Measurements from ENCODE around the gene SDCBP2. TPM values are rescaled to one million over a fixed set of nuclear protein-coding genes. Genes with fewer than 3 reads are reported as not detected.

SDCBP2 gene, protein sequence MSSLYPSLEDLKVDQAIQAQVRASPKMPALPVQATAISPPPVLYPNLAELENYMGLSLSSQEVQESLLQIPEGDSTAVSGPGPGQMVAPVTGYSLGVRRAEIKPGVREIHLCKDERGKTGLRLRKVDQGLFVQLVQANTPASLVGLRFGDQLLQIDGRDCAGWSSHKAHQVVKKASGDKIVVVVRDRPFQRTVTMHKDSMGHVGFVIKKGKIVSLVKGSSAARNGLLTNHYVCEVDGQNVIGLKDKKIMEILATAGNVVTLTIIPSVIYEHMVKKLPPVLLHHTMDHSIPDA
- 1.2 TPM for polyA plus RNA-seq (2013, experiment 1 of 2)
- polyA plus RNA-seq (2013, experiment 2 of 2): 1.1 TPM

DNA sequence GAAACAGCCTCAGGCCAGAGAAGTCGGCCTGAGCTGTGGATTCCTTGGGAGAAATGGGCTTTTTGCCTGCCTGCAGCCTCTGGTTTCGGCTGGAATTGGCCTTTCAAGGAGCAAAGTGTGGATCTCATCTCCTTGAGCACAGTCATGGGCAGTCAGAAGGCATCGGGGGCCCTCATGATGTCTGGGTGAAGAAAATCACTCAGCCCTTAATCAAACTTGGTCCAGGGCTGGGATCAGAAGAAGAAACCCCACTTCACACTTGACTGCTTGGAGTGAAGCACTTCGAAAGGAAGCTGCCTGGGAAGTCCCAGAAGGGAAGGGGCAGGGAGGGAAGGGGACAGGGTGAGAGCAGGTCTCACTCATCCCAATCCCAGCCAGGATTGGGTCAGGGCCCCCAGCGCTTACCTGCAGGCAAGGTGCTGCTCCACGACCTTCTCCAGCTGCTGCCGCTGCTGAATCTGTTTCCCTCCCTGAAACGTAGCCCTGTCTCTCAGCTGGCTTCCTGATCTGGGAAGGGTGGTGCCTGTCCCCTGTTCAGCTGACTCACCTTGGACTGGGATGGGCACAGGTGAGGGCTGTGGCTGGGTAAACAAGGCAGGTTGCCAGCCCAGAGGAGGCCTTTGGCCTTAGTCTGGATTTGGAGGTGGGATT, at the start of gene SDCBP2:
Gene SDCBP2, minus strand, starts transcription at position 460 of the 651 bp plus-strand sequence. CDS start 8,723 bp downstream, outside the sequence.
- H2BK120ac ChIP-seq (ENCODE audit: low read depth, low read length): no peak within 1 kb of the TSS
- H3K4me1 ChIP-seq (ENCODE audit: control insufficient read depth, low read depth, low read length): peaks cover 5% of the 10 kb centered on the region
- no CpG with 5 or more reads among the region's 8 CpGs for WGBS (ENCODE audit: extremely low coverage, insufficient coverage, low lambda C conversion rate)
- no peak within 1 kb of the TSS for H2AK5ac ChIP-seq (ENCODE audit: low read length)
- no peak within 1 kb of the TSS for H3K4ac ChIP-seq (ENCODE audit: low read depth, low read length)
- no peaks in the 10 kb centered on the region for H3K36me3 ChIP-seq (ENCODE audit: control insufficient read depth, insufficient read depth, low read length)
- no peak within 1 kb of the TSS for H2BK15ac ChIP-seq (replicated peaks; ENCODE audit: low read depth)
- peaks cover 28% of the 10 kb centered on the region for H3K79me2 ChIP-seq (ENCODE audit: control insufficient read depth, insufficient read depth, low read length)
- H2BK5ac ChIP-seq (ENCODE audit: low read length): no peak within 1 kb of the TSS
- H3K27me3 ChIP-seq (ENCODE audit: insufficient read depth, low read length, poor library complexity): no peaks in the 10 kb centered on the region
- no peak within 1 kb of the TSS for H4K5ac ChIP-seq (ENCODE audit: low read length)
- no peak within 1 kb of the TSS for H3K27ac ChIP-seq (ENCODE audit: low read depth, low read length)
- no peak within 1 kb of the TSS for H3K4me3 ChIP-seq (ENCODE audit: low read length)
- no peak within 1 kb of the TSS for H4K8ac ChIP-seq (ENCODE audit: low read depth, low read length)
- H3K56ac ChIP-seq (ENCODE audit: low read length): peak within 1 kb of the TSS; percentile 7
- no peak for DNase-seq
- no peak within 1 kb of the TSS for H3K18ac ChIP-seq (ENCODE audit: low read length)
- peaks cover 42% of the 10 kb centered on the region for H3K79me1 ChIP-seq (ENCODE audit: low read length)
- no peak within 1 kb of the TSS for H3K9ac ChIP-seq (ENCODE audit: low read length)
- no peak within 1 kb of the TSS for H3K4me2 ChIP-seq (ENCODE audit: low read length)
- H3K23ac ChIP-seq (ENCODE audit: low read length): no peak within 1 kb of the TSS

DNA sequence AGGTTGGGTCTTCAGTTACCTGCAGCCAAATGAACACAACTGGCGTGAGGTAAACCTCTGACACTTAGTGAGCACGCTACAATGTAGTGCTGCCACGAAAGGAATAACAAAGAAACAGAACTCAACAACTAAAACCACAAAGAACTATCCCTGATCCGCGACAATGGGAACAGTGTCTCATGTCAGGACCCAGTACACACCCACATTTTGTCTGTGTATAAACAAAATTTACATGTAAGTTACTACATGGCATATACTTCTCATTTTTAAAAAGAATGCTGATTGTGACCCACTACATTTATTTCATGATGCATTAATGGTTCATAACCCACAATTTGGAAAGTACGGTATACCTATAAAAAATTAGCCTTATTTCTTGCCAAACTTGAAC, 49.8 kb upstream of the SDCBP2 start:
- H3K79me1 ChIP-seq (ENCODE audit: low read length): peaks cover 41% of the 10 kb centered on the region
- H4K8ac ChIP-seq (ENCODE audit: low read depth, low read length): no peak overlapping the region
- H3K79me2 ChIP-seq (ENCODE audit: control insufficient read depth, insufficient read depth, low read length): peaks cover 70% of the 10 kb centered on the region
- H3K36me3 ChIP-seq (ENCODE audit: control insufficient read depth, insufficient read depth, low read length): no peaks in the 10 kb centered on the region
- H3K4me3 ChIP-seq (ENCODE audit: low read length): no peak overlapping the region
- no peak overlapping the region for H2BK5ac ChIP-seq (ENCODE audit: low read length)
- H3K4ac ChIP-seq (ENCODE audit: low read depth, low read length): no peak overlapping the region
- no CpG with 5 or more reads among the region's 6 CpGs for WGBS (ENCODE audit: extremely low coverage, insufficient coverage, low lambda C conversion rate)
- H3K27me3 ChIP-seq (ENCODE audit: insufficient read depth, low read length, poor library complexity): no peaks in the 10 kb centered on the region
- no peak overlapping the region for H2BK15ac ChIP-seq (replicated peaks; ENCODE audit: low read depth)
- H3K56ac ChIP-seq (ENCODE audit: low read length): no peak overlapping the region
- no peak overlapping the region for H3K4me2 ChIP-seq (ENCODE audit: low read length)
- H3K23ac ChIP-seq (ENCODE audit: low read length): no peak overlapping the region
- DNase-seq: no peak
- H2BK120ac ChIP-seq (ENCODE audit: low read depth, low read length): no peak overlapping the region
- H3K18ac ChIP-seq (ENCODE audit: low read length): no peak overlapping the region
- H3K4me1 ChIP-seq (ENCODE audit: control insufficient read depth, low read depth, low read length): no peaks in the 10 kb centered on the region
- H2AK5ac ChIP-seq (ENCODE audit: low read length): no peak overlapping the region
- H4K5ac ChIP-seq (ENCODE audit: low read length): no peak overlapping the region
- no peak overlapping the region for H3K27ac ChIP-seq (ENCODE audit: low read depth, low read length)
- H3K9ac ChIP-seq (ENCODE audit: low read length): no peak overlapping the region

DNA sequence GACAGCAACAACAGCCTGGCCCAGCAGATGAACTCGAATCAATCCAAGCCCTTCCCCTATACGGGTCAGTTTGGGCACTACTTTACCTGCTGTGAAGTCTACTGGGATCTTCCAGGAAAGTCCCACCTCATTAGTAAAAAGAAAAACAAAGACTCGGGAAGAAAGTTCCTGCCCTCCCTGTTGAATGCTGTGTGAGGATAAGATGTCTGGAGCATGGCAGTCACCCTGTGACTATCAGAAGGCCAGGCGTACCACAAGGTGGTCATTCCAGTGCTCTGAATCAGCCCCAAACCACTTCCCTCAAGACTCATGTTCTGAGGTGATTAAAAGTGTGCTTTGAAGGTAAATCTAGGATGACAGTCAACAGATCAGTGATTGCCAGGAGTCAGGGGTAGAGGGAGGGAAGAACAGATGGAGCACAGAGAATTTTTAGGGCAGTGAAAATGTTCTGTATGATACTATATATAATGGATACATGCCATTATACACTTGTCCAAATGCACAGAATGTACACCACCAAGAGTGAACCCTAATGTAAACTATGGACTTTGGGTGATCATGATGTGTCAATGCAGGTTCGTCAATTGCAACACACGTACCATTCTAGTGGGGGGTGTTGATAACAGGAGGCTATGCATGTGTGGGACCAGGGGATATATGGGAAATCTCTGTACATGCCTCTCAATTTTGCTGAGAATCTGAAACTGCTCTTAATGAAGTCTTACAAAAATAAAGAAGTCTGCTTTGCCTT, 49.2 kb upstream of the SDCBP2 start:
- Histone ChIP-seq H3K56ac (ENCODE audit: low read length) (no peak overlapping the region), H3K4ac (ENCODE audit: low read depth, low read length) (no peak overlapping the region), H3K79me2 (ENCODE audit: control insufficient read depth, insufficient read depth, low read length) (peaks cover 68% of the 10 kb centered on the region), H2BK120ac (ENCODE audit: low read depth, low read length) (no peak overlapping the region), H2AK5ac (ENCODE audit: low read length) (no peak overlapping the region), H3K4me3 (ENCODE audit: low read length) (no peak overlapping the region), H3K27me3 (ENCODE audit: insufficient read depth, low read length, poor library complexity) (no peaks in the 10 kb centered on the region), H2BK5ac (ENCODE audit: low read length) (no peak overlapping the region), H3K9ac (ENCODE audit: low read length) (no peak overlapping the region), H4K8ac (ENCODE audit: low read depth, low read length) (no peak overlapping the region), H3K4me2 (ENCODE audit: low read length) (no peak overlapping the region), H2BK15ac (replicated peaks; ENCODE audit: low read depth) (no peak overlapping the region), H3K18ac (ENCODE audit: low read length) (no peak overlapping the region), H3K27ac (ENCODE audit: low read depth, low read length) (no peak overlapping the region), H4K5ac (ENCODE audit: low read length) (no peak overlapping the region), H3K79me1 (ENCODE audit: low read length) (peaks cover 44% of the 10 kb centered on the region), H3K4me1 (ENCODE audit: control insufficient read depth, low read depth, low read length) (no peaks in the 10 kb centered on the region), H3K23ac (ENCODE audit: low read length) (no peak overlapping the region), H3K36me3 (ENCODE audit: control insufficient read depth, insufficient read depth, low read length) (no peaks in the 10 kb centered on the region)
- WGBS (ENCODE audit: extremely low coverage, insufficient coverage, low lambda C conversion rate): no CpG with 5 or more reads among the region's 6 CpGs
- peak; percentile 51 for DNase-seq

DNA sequence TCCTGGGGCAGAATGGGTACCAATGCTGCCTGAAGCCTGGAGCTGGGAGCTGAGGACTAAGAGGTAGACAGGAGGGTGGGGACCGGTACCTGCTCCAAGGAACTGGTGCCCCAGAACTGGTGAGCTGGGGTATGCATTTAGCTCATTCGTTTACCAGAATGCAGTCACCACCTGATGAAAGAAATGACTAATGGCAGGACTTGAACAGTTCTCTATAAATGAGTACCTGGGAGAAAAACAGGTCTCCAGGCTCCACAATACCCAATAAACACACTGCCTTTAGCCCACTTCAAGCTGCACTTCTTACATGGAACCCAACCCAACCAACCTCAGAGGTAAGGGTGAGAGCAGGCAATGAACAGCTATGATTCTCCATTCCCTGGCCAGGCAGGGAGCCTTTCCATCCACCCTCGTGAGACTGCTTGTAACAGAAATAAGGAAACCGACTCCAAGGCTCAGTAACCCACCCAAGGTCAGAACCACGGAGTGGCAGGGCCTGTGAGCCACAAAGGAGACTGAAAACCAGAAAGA, 48.5 kb upstream of the SDCBP2 start:
- Histone ChIP-seq H3K23ac (ENCODE audit: low read length) (no peak overlapping the region), H3K79me2 (ENCODE audit: control insufficient read depth, insufficient read depth, low read length) (peaks cover 61% of the 10 kb centered on the region), H3K4me1 (ENCODE audit: control insufficient read depth, low read depth, low read length) (no peaks in the 10 kb centered on the region), H3K36me3 (ENCODE audit: control insufficient read depth, insufficient read depth, low read length) (no peaks in the 10 kb centered on the region), H4K5ac (ENCODE audit: low read length) (no peak overlapping the region), H3K56ac (ENCODE audit: low read length) (no peak overlapping the region), H3K4me3 (ENCODE audit: low read length) (no peak overlapping the region), H2BK120ac (ENCODE audit: low read depth, low read length) (no peak overlapping the region), H2BK15ac (replicated peaks; ENCODE audit: low read depth) (no peak overlapping the region), H3K79me1 (ENCODE audit: low read length) (peaks cover 43% of the 10 kb centered on the region), H3K18ac (ENCODE audit: low read length) (no peak overlapping the region), H4K8ac (ENCODE audit: low read depth, low read length) (no peak overlapping the region), H3K27me3 (ENCODE audit: insufficient read depth, low read length, poor library complexity) (no peaks in the 10 kb centered on the region), H3K27ac (ENCODE audit: low read depth, low read length) (no peak overlapping the region), H2BK5ac (ENCODE audit: low read length) (no peak overlapping the region), H3K4ac (ENCODE audit: low read depth, low read length) (no peak overlapping the region), H3K9ac (ENCODE audit: low read length) (no peak overlapping the region), H2AK5ac (ENCODE audit: low read length) (no peak overlapping the region), H3K4me2 (ENCODE audit: low read length) (no peak overlapping the region)
- no peak for DNase-seq
- WGBS (ENCODE audit: extremely low coverage, insufficient coverage, low lambda C conversion rate): no CpG with 5 or more reads among the region's 5 CpGs

DNA sequence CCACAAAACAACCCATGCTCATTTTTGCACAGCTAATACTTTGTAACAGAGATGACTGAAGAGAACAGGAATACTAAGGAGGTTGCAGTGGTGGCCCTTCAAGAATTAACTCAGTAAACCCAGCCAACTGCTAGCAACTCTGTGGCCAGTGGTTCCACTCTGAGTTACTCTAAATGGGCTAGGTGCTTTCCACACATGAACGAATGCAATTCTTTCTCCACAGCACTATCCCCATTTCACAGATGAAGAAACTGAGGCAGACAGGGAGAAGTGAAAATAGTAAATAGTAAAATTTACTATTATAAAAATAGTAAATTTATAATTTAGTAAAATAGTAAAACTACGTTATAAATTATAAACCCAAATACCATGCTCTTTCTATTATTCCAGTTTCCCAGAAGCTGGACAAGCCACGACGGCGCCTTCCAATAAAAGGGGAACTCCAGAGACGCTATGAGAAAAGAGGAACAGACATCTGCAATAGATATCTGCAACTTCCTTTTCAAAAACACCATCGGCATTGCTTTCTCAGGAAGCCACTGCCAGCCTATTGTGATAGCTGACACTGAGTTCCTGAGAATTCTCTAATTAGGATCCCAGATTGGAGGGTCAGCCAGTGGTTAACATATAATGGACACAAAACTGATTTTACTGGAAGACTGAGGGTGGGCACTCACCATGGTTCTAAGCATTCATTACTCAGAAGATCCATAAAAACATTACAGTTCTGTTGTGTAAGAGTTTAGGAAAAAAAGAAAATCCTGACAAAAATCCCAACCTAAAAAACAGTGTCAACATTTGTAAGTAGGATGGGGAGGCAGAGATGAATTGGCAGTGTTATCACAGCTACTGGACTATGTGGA, 47.7 kb upstream of the SDCBP2 start:
- no peak overlapping the region for H2BK120ac ChIP-seq (ENCODE audit: low read depth, low read length)
- no peak overlapping the region for H2BK15ac ChIP-seq (replicated peaks; ENCODE audit: low read depth)
- H3K79me1 ChIP-seq (ENCODE audit: low read length): peaks cover 41% of the 10 kb centered on the region
- no peak overlapping the region for H3K9ac ChIP-seq (ENCODE audit: low read length)
- no peak overlapping the region for H3K4me3 ChIP-seq (ENCODE audit: low read length)
- no peak overlapping the region for H3K23ac ChIP-seq (ENCODE audit: low read length)
- peaks cover 56% of the 10 kb centered on the region for H3K79me2 ChIP-seq (ENCODE audit: control insufficient read depth, insufficient read depth, low read length)
- no peaks in the 10 kb centered on the region for H3K4me1 ChIP-seq (ENCODE audit: control insufficient read depth, low read depth, low read length)
- no peak overlapping the region for H2AK5ac ChIP-seq (ENCODE audit: low read length)
- H3K4ac ChIP-seq (ENCODE audit: low read depth, low read length): no peak overlapping the region
- H4K8ac ChIP-seq (ENCODE audit: low read depth, low read length): no peak overlapping the region
- no peak overlapping the region for H3K27ac ChIP-seq (ENCODE audit: low read depth, low read length)
- H3K4me2 ChIP-seq (ENCODE audit: low read length): no peak overlapping the region
- H3K27me3 ChIP-seq (ENCODE audit: insufficient read depth, low read length, poor library complexity): no peaks in the 10 kb centered on the region
- no peak for DNase-seq
- no CpG with 5 or more reads among the region's 7 CpGs for WGBS (ENCODE audit: extremely low coverage, insufficient coverage, low lambda C conversion rate)
- no peak overlapping the region for H2BK5ac ChIP-seq (ENCODE audit: low read length)
- no peak overlapping the region for H3K18ac ChIP-seq (ENCODE audit: low read length)
- no peak overlapping the region for H3K56ac ChIP-seq (ENCODE audit: low read length)
- peaks cover 3% of the 10 kb centered on the region for H3K36me3 ChIP-seq (ENCODE audit: control insufficient read depth, insufficient read depth, low read length)
- no peak overlapping the region for H4K5ac ChIP-seq (ENCODE audit: low read length)
